NCI-H146 treated with DMSO at 0.1 percent for 48 hours (cell line): ENCODE results near the gene GLI3.

Experiments
- DNase-seq: peaks from one replicate; lab custom pipeline; 2025; ENCODE audit not compliant: unreplicated experiment; lab: John Stamatoyannopoulos, UW

Gene GLI3

GRCh38 chr7:42046483-42046882 is 190.5 kb downstream of the GLI3 start:
- DNase-seq: no peak

- DNase-seq: no peak
These were observed 191.0 kb downstream of the GLI3 start for GRCh38 chr7:42045961-42046360.

DNA sequence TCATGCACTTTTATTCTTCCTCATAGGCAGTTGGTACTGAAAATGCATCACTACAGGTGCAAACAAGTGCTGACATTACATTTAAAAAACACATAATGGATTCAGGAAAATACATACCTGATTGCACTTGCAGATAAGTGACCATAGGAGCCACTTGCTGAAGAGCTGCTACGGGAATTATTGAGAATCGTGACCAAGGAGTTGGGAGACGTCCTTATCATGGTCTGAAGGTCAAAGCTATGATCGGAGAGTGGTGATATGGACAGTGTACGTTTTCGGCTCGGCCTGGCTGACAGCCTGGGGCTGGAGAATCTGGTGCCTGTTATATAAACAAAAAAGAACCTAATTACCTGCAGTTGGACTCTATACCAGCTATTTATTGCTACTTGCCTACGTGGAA is 197.1 kb downstream of the GLI3 start:
- no peak for DNase-seq

DNA sequence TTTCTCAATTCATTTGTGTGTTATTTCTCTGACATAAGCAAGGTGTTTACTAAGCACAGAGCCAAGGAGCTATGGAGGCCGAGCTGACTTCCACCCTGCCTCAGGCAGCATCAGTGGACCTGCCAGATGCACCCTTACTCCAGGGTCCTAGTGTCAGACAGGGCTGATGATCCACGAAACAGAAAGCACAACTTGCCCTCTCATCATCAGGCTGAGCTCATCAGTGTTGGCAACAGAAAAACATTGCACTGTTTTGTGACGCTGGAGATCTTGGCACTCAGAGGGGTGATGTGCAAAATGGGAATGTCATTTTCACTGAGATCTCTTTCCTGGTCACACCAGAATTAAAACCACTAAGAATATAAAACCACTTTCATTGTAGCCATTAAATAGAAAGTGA is 201.8 kb downstream of the GLI3 start:
- no peak for DNase-seq

DNA sequence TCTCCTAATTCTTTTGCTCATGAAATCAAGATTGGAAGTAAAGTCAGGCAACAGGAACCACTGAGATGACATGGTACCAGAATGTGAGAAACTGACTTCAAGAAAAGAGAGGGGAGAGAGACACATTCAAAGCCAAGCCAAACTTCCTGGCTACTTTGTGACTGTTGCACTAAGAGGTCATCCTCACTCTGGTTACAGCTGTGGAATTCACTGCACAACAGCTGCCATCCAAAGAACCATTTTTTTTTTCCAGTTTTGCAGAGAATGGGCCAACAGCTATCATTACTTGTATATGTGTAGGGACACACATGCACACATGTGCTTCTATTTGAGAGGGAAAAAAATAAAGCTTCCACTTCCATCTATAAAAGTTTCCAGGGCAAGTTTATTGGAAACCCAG is 203.5 kb downstream of the GLI3 start:
- no peak for DNase-seq

DNA sequence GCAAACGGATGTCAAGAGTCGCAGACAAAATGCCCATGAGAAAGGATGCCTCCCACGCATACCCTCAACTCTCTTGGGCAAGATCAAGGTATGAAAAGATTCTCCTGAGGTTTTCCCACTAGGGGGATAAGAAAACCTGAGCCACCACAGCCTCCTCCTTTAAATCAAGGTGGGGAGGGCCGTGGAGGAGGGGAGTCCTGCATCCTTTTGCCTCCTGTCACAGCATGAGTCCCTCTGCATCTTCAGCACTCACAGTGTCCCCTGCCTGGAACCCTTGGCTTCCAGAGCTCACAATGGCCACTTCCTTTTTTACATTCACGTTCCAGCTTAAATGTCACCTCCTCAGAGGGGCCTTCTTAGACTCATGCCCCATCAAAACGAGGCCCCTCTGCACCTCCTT is 207.6 kb downstream of the GLI3 start:
- DNase-seq: no peak

DNA sequence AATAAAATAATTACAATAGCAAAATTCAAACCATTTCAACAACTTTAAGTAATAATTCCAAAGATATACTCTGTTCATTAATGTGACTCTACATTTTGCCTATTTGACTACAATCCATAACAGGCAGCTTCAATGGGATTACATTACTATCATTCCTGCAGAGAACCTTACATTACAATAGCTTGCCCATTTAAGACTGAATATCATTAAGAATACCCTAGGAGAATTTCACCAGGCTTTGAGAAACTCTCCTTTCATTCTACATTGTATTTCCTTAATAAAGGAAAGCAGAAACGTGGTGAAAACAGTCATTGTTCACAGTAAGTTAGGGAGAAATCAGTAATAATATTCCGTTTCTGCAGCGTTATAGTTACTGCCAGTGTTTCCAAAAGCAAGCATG is 209.5 kb downstream of the GLI3 start:
- no peak for DNase-seq

DNA sequence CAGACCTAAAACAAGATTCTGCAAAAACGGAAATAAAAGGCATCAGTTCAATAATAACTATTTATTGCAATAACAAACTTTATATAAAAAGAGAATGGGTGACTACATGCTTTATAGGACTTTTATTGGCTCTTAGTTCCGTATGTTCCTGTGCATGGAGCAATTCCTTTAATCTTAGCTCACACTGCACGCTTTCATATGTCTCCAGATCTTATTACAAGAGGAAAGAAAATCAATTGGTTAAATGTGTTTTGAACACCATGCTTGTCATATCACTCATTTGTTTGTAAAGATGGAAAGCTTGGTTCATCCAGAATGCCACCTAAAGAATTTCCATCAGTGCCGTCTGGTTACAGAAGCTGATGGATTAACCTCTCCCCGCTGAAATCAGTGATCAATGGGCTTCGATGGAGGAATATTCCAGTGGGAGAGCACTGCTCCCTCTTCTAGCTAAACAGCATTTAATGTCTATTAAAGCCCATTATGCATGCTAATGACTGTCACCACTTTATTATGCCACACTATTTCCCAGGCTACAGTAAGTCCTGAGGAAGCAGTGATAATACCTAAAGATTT is 210.3 kb downstream of the GLI3 start:
- DNase-seq: no peak

- DNase-seq: no peak
These were observed 211.2 kb downstream of the GLI3 start for GRCh38 chr7:42025635-42026375.

GRCh38 chr7:42024537-42024936 is 212.5 kb downstream of the GLI3 start:
- no peak for DNase-seq

- DNase-seq: no peak
These were observed 213.7 kb downstream of the GLI3 start for GRCh38 chr7:42023262-42023661.

DNA sequence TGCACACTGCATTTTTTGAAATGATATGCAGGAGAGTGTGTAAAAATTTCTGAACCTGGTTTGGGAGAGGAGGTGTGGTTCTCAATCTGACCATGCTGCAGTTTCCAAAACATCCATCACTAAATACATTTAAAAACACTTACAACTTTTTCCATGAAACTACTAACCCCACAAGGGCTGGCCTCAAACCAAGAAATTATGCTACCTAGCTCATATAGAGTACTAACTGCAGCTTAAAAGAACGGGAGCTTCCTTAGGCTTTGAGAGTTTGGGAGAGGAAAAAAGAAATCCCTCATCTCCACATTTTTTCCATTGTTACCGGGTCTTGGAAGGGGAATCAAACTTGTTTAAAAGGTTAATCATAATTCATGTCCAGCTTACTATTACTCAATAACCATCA is 214.2 kb downstream of the GLI3 start:
- DNase-seq: no peak

GRCh38 chr7:42022056-42022455 is 215.0 kb downstream of the GLI3 start:
- no peak for DNase-seq

- no peak for DNase-seq
These were observed 215.4 kb downstream of the GLI3 start for GRCh38 chr7:42021631-42022030.

GRCh38 chr7:42020061-42020460 is 216.9 kb downstream of the GLI3 start:
- no peak for DNase-seq

DNA sequence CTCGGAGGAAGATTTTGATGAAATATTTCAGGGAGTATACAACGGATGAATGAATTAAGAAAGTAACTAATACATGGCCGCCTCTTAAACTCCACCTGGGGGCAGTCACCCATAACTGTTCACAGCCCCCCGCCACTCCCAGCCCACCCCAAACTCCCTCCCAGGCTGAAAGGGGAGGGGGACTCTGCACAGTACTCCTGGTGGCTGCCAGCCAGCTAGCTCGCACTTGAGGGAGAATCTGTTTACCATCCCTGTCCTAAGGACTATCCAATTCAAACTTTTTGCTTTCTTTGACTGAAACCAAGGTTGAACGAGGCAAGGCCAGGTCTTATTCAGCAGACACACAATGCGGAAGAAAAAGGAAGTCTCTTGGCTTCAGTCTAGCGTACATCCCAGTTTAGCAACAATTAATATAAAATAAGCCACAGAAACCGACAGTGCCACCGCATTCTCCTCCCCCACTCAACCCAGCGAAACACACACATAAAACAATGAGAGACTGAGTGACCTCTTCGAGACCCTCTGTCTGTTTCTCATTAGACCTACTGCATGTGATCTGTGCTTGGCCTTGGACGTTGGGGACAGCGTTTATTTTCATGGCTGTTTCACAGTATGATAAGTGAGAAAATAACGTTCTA is 219.5 kb downstream of the GLI3 start:
- DNase-seq: no peak

GRCh38 chr7:42016517-42016916 is 220.5 kb downstream of the GLI3 start:
- no peak for DNase-seq

GRCh38 chr7:42014625-42015618 is 222.1 kb downstream of the GLI3 start:
- DNase-seq: no peak

- DNase-seq: no peak
These were observed 224.1 kb downstream of the GLI3 start for GRCh38 chr7:42012786-42013360.

GRCh38 chr7:42012313-42012712 is 224.7 kb downstream of the GLI3 start:
- DNase-seq: no peak

DNA sequence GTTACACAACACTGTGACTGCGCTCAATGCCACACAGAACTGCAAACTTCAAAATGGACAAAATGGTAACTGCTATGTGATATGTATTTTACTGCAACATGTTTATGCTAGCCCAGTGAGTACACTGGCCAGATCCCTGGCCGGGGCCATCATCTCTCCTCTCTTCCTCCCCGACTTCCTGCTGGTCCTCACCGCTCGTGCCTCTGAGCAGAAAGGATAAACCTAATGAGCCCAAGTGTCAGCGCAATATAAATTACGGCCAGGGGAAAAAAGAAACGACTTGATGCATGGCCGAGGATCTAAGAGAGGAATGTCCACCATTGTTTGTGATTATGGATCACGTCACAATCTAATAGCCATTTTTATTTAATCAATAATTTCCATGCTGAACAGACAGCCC is 225.2 kb downstream of the GLI3 start:
- no peak for DNase-seq
